DMS114 treated with DMSO at 0.1 percent for 48 hours (cell line): ENCODE measurements around the gene PDZRN3.

Source experiments
- DNase-seq: peaks from one replicate; lab custom pipeline; 2025; ENCODE audit not compliant: unreplicated experiment; lab: John Stamatoyannopoulos, UW

The PDZRN3 gene

GRCh38 chr3:73401059-73401458 is 223.7 kb downstream of the PDZRN3 start:
- DNase-seq, result no peak

- DNase-seq, result no peak
Measured at GRCh38 chr3:73399666-73400253, 225.0 kb downstream of the PDZRN3 start.

- no peak for DNase-seq
Measured at GRCh38 chr3:73399106-73399505, 225.6 kb downstream of the PDZRN3 start.

- no peak for DNase-seq
Measured at GRCh38 chr3:73398084-73398483, 226.7 kb downstream of the PDZRN3 start.

GRCh38 chr3:73394240-73394639 is 230.5 kb downstream of the PDZRN3 start:
- DNase-seq, result no peak

- DNase-seq, result no peak
Measured at GRCh38 chr3:73393005-73393404, 231.7 kb downstream of the PDZRN3 start.

GRCh38 chr3:73391984-73392383 is 232.8 kb downstream of the PDZRN3 start:
- no peak for DNase-seq

GRCh38 chr3:73389928-73390327 is 234.8 kb downstream of the PDZRN3 start:
- no peak for DNase-seq

- no peak for DNase-seq
Measured at GRCh38 chr3:73389117-73389813, 235.5 kb downstream of the PDZRN3 start.

- no peak for DNase-seq
Measured at GRCh38 chr3:73385568-73385967, 239.2 kb downstream of the PDZRN3 start.

GRCh38 chr3:73384091-73384906 is 240.4 kb downstream of the PDZRN3 start:
- no peak for DNase-seq

GRCh38 chr3:73383470-73384049 is 241.2 kb downstream of the PDZRN3 start:
- DNase-seq, result no peak

- DNase-seq, result no peak
Measured at GRCh38 chr3:73381551-73381950, 243.2 kb downstream of the PDZRN3 start.

GRCh38 chr3:73380735-73381532 is 243.8 kb downstream of the PDZRN3 start:
- DNase-seq, result no peak

GRCh38 chr3:73379465-73379864 is 245.3 kb downstream of the PDZRN3 start:
- DNase-seq, result no peak

- no peak for DNase-seq
Measured at GRCh38 chr3:73378207-73378606, 246.5 kb downstream of the PDZRN3 start.

GRCh38 chr3:73365756-73366397 is 258.9 kb downstream of the PDZRN3 start:
- DNase-seq, result no peak

- DNase-seq, result no peak
Measured at GRCh38 chr3:73364517-73364916, 260.2 kb downstream of the PDZRN3 start.

- no peak for DNase-seq
Measured at GRCh38 chr3:73363093-73363492, 261.6 kb downstream of the PDZRN3 start.

GRCh38 chr3:73361591-73361990 is 263.1 kb downstream of the PDZRN3 start:
- DNase-seq, result no peak
